ENCODE measurements around the gene DPP6.

DPP6 gene

GRCh38 chr7:154812027-154812426 is 759.8 kb downstream of the DPP6 start:
- no peak for DNase-seq (ENCODE audit: low read depth in 2 of 2)

GRCh38 chr7:154817224-154817896 is 765.2 kb downstream of the DPP6 start:
- DNase-seq (ENCODE audit: low read depth in 2 of 2), result no peak

- no peak for DNase-seq (ENCODE audit: low read depth in 2 of 2)
Measured at GRCh38 chr7:154827007-154827406, 774.8 kb downstream of the DPP6 start.

- DNase-seq (ENCODE audit: low read depth in 2 of 2), result no peak
Measured at GRCh38 chr7:154832557-154833138, 780.5 kb downstream of the DPP6 start.

GRCh38 chr7:154836021-154836448 is 783.8 kb downstream of the DPP6 start:
- no peak for DNase-seq (ENCODE audit: low read depth in 2 of 2)

- no peak for DNase-seq (ENCODE audit: low read depth in 2 of 2)
Measured at GRCh38 chr7:154837087-154837486, 784.9 kb downstream of the DPP6 start.

- DNase-seq (ENCODE audit: low read depth in 2 of 2), result no peak
Measured at GRCh38 chr7:154837622-154838021, 785.4 kb downstream of the DPP6 start.

GRCh38 chr7:154840086-154840485 is 787.9 kb downstream of the DPP6 start:
- DNase-seq (ENCODE audit: low read depth in 2 of 2), result no peak

- DNase-seq (ENCODE audit: low read depth in 2 of 2), result no peak
Measured at GRCh38 chr7:154841731-154842331, 789.6 kb downstream of the DPP6 start.

GRCh38 chr7:154842591-154842990 is 790.4 kb downstream of the DPP6 start:
- DNase-seq (ENCODE audit: low read depth in 2 of 2), result no peak

GRCh38 chr7:154843670-154844237 is 791.6 kb downstream of the DPP6 start:
- no peak for DNase-seq (ENCODE audit: low read depth in 2 of 2)

- DNase-seq (ENCODE audit: low read depth in 2 of 2), result no peak
Measured at GRCh38 chr7:154844499-154844898, 792.3 kb downstream of the DPP6 start.

GRCh38 chr7:154844955-154845354 is 792.8 kb downstream of the DPP6 start:
- no peak for DNase-seq (ENCODE audit: low read depth in 2 of 2)

- DNase-seq (ENCODE audit: low read depth in 2 of 2), result no peak
Measured at GRCh38 chr7:154848464-154848863, 796.3 kb downstream of the DPP6 start.

GRCh38 chr7:154852205-154852604 is 800.0 kb downstream of the DPP6 start:
- no peak for DNase-seq (ENCODE audit: low read depth in 2 of 2)

- DNase-seq (ENCODE audit: low read depth in 2 of 2), result no peak
Measured at GRCh38 chr7:154853063-154853726, 801.0 kb downstream of the DPP6 start.

- no peak for DNase-seq (ENCODE audit: low read depth in 2 of 2)
Measured at GRCh38 chr7:154853727-154854095, 801.5 kb downstream of the DPP6 start.

GRCh38 chr7:154854836-154855235 is 802.6 kb downstream of the DPP6 start:
- DNase-seq (ENCODE audit: low read depth in 2 of 2), result no peak

GRCh38 chr7:154855366-154855765 is 803.2 kb downstream of the DPP6 start:
- no peak for DNase-seq (ENCODE audit: low read depth in 2 of 2)

- no peak for DNase-seq (ENCODE audit: low read depth in 2 of 2)
Measured at GRCh38 chr7:154856733-154857132, 804.5 kb downstream of the DPP6 start.

GRCh38 chr7:154857240-154857639 is 805.0 kb downstream of the DPP6 start:
- DNase-seq (ENCODE audit: low read depth in 2 of 2), result no peak
